ENCODE measurements around the gene PRKG1.

PRKG1 gene

GRCh38 chr10:51074238-51075028, at the start of gene PRKG1:
PRKG1 (plus strand) TSS chr10:51074487.
- no peak for DNase-seq

GRCh38 chr10:51028420-51028819, 45.9 kb upstream of the PRKG1 start:
- DNase-seq: no peak

- no peak for DNase-seq
These were observed 45.1 kb upstream of the PRKG1 start for GRCh38 chr10:51029172-51029641.

- DNase-seq: no peak
These were observed 43.8 kb upstream of the PRKG1 start for GRCh38 chr10:51030480-51030879.

GRCh38 chr10:51031950-51032349, 42.3 kb upstream of the PRKG1 start:
- DNase-seq: no peak

GRCh38 chr10:51034769-51035168, 39.5 kb upstream of the PRKG1 start:
- no peak for DNase-seq

GRCh38 chr10:51035344-51035743, 38.9 kb upstream of the PRKG1 start:
- DNase-seq: no peak

- no peak for DNase-seq
These were observed 28.4 kb upstream of the PRKG1 start for GRCh38 chr10:51045871-51046270.

- DNase-seq: no peak
These were observed 27.6 kb upstream of the PRKG1 start for GRCh38 chr10:51046654-51047053.

GRCh38 chr10:51047857-51048256, 26.4 kb upstream of the PRKG1 start:
- no peak for DNase-seq

GRCh38 chr10:51048792-51049191, 25.5 kb upstream of the PRKG1 start:
- no peak for DNase-seq

GRCh38 chr10:51052163-51052562, 22.1 kb upstream of the PRKG1 start:
- no peak for DNase-seq

- DNase-seq: no peak
These were observed 16.4 kb upstream of the PRKG1 start for GRCh38 chr10:51057925-51058324.

- DNase-seq: no peak
These were observed 11.1 kb upstream of the PRKG1 start for GRCh38 chr10:51063166-51063565.

GRCh38 chr10:51063659-51064535, 10.4 kb upstream of the PRKG1 start:
- DNase-seq: peak; percentile 32

- no peak for DNase-seq
These were observed 8.1 kb upstream of the PRKG1 start for GRCh38 chr10:51066231-51066630.

- no peak for DNase-seq
These were observed 2.1 kb upstream of the PRKG1 start for GRCh38 chr10:51072210-51072609.

- DNase-seq: no peak
These were observed 1.3 kb upstream of the PRKG1 start for GRCh38 chr10:51072921-51073434.

- DNase-seq: no peak
These were observed 642 bp upstream of the PRKG1 start for GRCh38 chr10:51073453-51074237.

- DNase-seq: no peak
These were observed 971 bp downstream of the PRKG1 start for GRCh38 chr10:51075043-51075872.

- DNase-seq: no peak
These were observed 1.6 kb downstream of the PRKG1 start for GRCh38 chr10:51075873-51076229.

- DNase-seq: no peak
These were observed 2.1 kb downstream of the PRKG1 start for GRCh38 chr10:51076299-51076841.

Data from SHP77 treated with DMSO at 0.1 percent for 48 hours (cell line).